Epithelial cell of esophagus (primary cell): ENCODE measurements around the gene GRIK2.

Source experiments
- DNase-seq: peaks from one replicate; pipeline ENCODE4 v3.0.0; 2010; ENCODE audit warnings: low read depth
- H3K4me3 ChIP-seq: 2 replicates; pipeline ENCODE4 v1.5.1; 2011; ENCODE audit warnings: mild to moderate bottlenecking, low read length, control low read depth
- CTCF ChIP-seq: IDR thresholded peaks from 2 replicates; pipeline ENCODE4 v1.5.1; 2011; ENCODE audit warnings: low read depth, mild to moderate bottlenecking, low read length, control low read depth, inconsistent platforms; ENCODE audit not compliant: insufficient read depth; ENCODE audit errors: missing control alignments

GRIK2 gene

GRCh38 chr6:101776919-101777350 lies 383.4 kb downstream of the GRIK2 start:
- H3K4me3 ChIP-seq: no peak overlapping the region
- TF ChIP-seq CTCF: no peak
- no peak for DNase-seq

DNA sequence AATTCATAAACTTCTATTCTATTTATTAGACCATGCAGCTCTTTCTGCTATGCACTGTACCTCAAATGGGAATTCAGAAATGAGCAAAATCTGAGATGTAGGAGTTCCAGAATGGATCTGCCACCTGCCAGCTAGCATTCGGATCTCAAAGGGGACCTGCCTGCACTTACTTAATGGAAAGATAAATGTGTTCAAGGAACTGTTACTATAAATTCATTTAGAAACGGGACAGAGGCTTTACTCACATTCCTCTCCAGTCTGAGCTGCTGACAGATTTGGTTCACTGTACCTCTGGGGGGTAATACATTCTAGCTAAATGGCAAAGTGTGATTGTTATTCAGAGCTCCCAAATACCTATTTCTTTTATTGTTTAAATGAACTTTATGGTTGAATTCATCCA lies 384.1 kb downstream of the GRIK2 start:
- no peak for DNase-seq
- no peak overlapping the region for H3K4me3 ChIP-seq
- TF ChIP-seq CTCF: no peak

DNA sequence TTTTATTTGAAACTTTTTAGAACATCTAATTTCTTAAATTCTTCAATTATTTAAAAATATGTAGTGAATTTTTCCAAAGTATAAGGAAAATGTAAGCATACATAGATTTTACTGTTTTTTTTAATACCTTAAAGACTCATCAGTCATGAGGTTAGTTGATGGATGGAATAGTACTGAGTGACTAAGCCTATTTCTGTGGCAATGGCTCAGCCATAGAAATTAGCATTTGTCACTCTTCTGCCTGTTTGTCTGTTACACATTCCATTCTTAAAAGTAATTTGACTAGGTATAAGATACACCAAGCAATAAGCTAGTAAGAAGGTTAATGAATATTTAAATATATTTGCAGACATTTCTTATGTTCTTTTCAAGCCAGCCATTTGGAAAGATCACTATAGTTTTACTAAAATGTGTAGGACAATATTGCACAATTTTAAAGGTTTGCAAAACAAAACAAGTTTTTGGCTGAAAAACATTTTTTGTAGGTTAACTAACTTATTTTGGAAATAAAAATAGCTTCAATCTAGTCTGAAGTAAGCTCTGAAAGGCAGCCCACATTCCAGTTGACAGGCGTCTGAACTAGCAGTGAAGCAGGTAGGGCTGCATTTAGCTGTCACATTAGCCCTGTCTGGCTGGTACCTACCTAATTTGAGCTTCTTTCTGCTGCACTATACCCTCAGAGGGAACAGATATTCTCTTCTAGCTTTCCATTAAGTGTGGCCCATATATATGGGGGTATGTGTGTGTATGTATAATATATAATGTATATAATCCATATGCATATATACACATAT lies 385.7 kb downstream of the GRIK2 start:
- DNase-seq: peak; percentile 85

DNA sequence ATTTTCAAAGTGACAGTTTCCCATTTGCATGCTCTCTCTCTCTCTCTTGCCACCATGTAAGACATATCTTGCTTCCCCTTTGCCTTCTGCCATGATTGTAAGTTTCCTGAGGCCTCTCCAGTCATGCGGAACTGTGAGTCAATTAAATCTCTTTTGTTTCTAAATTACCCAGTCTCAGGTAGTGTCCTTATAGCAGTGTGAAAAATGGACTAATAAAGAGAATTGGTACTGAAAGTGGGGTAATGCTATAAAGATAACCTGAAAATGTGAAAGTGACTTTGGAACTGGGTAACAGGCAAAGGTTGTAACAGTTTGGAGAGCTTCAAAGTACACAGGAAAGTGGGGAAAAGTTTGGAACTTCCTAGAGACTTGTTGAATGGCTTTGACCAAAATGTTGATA lies 389.8 kb downstream of the GRIK2 start:
- no peak overlapping the region for H3K4me3 ChIP-seq
- DNase-seq: no peak
- TF ChIP-seq CTCF: no peak

More for the DNA sequence above, 385.7 kb downstream of the GRIK2 start:
- H3K4me3 ChIP-seq: no peak overlapping the region
- TF ChIP-seq CTCF: no peak

DNA sequence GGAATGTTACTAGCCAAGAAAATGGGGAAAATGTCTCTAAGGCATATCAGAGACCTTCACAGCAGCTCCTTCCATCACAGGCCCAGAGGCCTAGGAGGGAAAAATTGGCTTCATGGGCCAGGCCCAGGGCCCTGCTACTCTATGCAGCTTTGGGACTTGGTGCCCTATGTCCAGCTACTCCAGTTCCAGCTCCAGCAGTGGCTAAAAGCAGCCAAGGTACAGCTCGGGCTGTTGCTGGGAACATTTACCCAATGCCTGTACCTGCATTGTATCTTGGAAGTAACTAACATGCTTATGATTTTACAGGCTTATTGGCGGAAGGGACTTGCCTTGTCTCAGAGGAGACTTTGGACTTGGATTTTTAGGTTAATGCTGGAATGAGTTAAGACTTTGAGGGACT lies 390.6 kb downstream of the GRIK2 start:
- no peak for DNase-seq
- TF ChIP-seq CTCF: no peak
- H3K4me3 ChIP-seq: no peak overlapping the region

GRCh38 chr6:101799531-101799930 lies 406.0 kb downstream of the GRIK2 start:
- no peak for DNase-seq
- TF ChIP-seq CTCF: no peak
- H3K4me3 ChIP-seq: no peak overlapping the region

- no peak for TF ChIP-seq CTCF
- no peak overlapping the region for H3K4me3 ChIP-seq
- DNase-seq: no peak
These were observed 407.1 kb downstream of the GRIK2 start for GRCh38 chr6:101800598-101800997.
